GM12878 (cell line): ENCODE measurements around the gene AFF2. TPM values are rescaled to one million over a fixed set of nuclear protein-coding genes. Genes with fewer than 3 reads are reported as not detected.

Experiments
- ATAC-seq: fragments of 200-7000 bp; cut with Tn5 transposase; 3 replicates; pipeline ENCODE4 v1.9.1; 2020; ENCODE audit warnings: mild to moderate bottlenecking, moderate library complexity
- BruUV-seq: library from RNA; stranded (reverse); fragments of 400-500 nt; replicated peaks from 2 replicates; lab custom pipeline; 2021; lab: Mats Ljungman, UMichigan
- CTCF ChIA-PET: fragments of 300-600 bp; sonication (Branson Sonifier 250); formaldehyde crosslinking; extraction: SDS; loops from one replicate; lab custom pipeline; 2021; ENCODE audit warnings: inconsistent platforms; lab: Yijun Ruan, JAX
- POLR2A ChIA-PET: fragments of 350-600 bp; formaldehyde crosslinking; extraction: SDS; loops from one replicate; lab custom pipeline; 2021; ENCODE audit warnings: inconsistent platforms; lab: Charles Lee
- RAD21 ChIA-PET: fragments of 300-600 bp; sonication (Branson Sonifier 250); formaldehyde crosslinking; loops from one replicate; lab custom pipeline; 2023; ENCODE audit warnings: antibody characterized with exemption; ENCODE audit not compliant: unreplicated experiment; lab: Charles Lee
- SMC1A ChIA-PET: fragments of 300-600 bp; sonication (Branson Sonifier 250); formaldehyde crosslinking; loops from one replicate; lab custom pipeline; 2023; ENCODE audit not compliant: unreplicated experiment, uncharacterized antibody; lab: Charles Lee
- DNase-seq: peaks from one replicate; pipeline ENCODE4 v3.0.0-alpha.2; 2011; ENCODE audit warnings: low read depth, low spot score
- FAIRE-seq: peaks from 3 replicates; lab custom pipeline; 2011; peaks lifted over from hg19 to GRCh38; lab: Jason Lieb, UNC
- H2AFZ ChIP-seq: 2 replicates; pipeline ENCODE4 v1.6.0; 2011; ENCODE audit warnings: low read depth, low read length, control low read depth; ENCODE audit not compliant: control insufficient read depth
- H3K27ac ChIP-seq: 2 replicates; pipeline ENCODE4 v1.5.1; 2011; ENCODE audit warnings: control low read depth; ENCODE audit not compliant: control insufficient read depth, insufficient read depth
- H3K27me3 ChIP-seq, 2 experiments: replicated peaks in 1 of 2; 2 replicates each; pipeline versions ENCODE4 v1.6.0 to v1.6.1; 2011; ENCODE audit warnings: low read length in 1 of 2; ENCODE audit not compliant: control insufficient read depth in 2 of 2, insufficient read depth in 2 of 2
- H3K36me3 ChIP-seq, 2 experiments: 2 replicates each; pipeline ENCODE4 v1.5.1; 2011; ENCODE audit warnings: low read length in 1 of 2; ENCODE audit not compliant: control insufficient read depth in 2 of 2, insufficient read depth in 2 of 2
- H3K4me1 ChIP-seq: 2 replicates; pipeline ENCODE4 v1.6.1; 2011; ENCODE audit warnings: mild to moderate bottlenecking, low read length, moderate library complexity, mixed read lengths; ENCODE audit not compliant: control insufficient read depth, insufficient read depth
- H3K4me2 ChIP-seq: 2 replicates; pipeline ENCODE4 v1.6.0; 2011; ENCODE audit warnings: control low read depth; ENCODE audit not compliant: control insufficient read depth, insufficient read depth
- H3K4me3 ChIP-seq: fragments of 200-600 bp; sonication (generic); 2 replicates; pipeline ENCODE4 v1.5.1; 2016
- H3K79me2 ChIP-seq: 2 replicates; pipeline ENCODE4 v1.6.0; 2011; ENCODE audit warnings: low read length; ENCODE audit not compliant: control insufficient read depth, insufficient read depth
- H3K9ac ChIP-seq: 2 replicates; pipeline ENCODE4 v1.8.0; 2011; ENCODE audit warnings: low read length, control low read depth, mixed read lengths; ENCODE audit not compliant: control insufficient read depth, insufficient read depth
- H3K9me3 ChIP-seq: replicated peaks from 3 replicates; pipeline ENCODE4 v1.5.1; 2011; ENCODE audit warnings: mild to moderate bottlenecking, low read length; ENCODE audit not compliant: control insufficient read depth, insufficient read depth
- H4K20me1 ChIP-seq: 2 replicates; pipeline ENCODE4 v1.6.0; 2011; ENCODE audit not compliant: control insufficient read depth, insufficient read depth
- BACH1 ChIP-seq: fragments of 450-650 bp; IDR thresholded peaks from 2 replicates; pipeline ENCODE4 v1.6.1; 2017; ENCODE audit warnings: mild to moderate bottlenecking, borderline replicate concordance
- CHD4 ChIP-seq: fragments of 200-600 bp; sonication (generic); IDR thresholded peaks from 2 replicates; pipeline ENCODE4 v1.6.1; 2016; ENCODE audit warnings: mild to moderate bottlenecking
- HDAC2 ChIP-seq: fragments of 200-600 bp; sonication (generic); IDR thresholded peaks from 2 replicates; pipeline ENCODE4 v1.6.1; 2017
- JUND ChIP-seq: IDR thresholded peaks from 2 replicates; pipeline ENCODE4 v1.6.1; 2012; ENCODE audit warnings: low read depth, mild to moderate bottlenecking, low read length, improper control_type of control experiment, moderate library complexity
- MEF2A ChIP-seq: IDR thresholded peaks from 2 replicates; pipeline ENCODE4 v1.6.1; 2011; ENCODE audit warnings: low read depth, mild to moderate bottlenecking, low read length, moderate library complexity; ENCODE audit not compliant: insufficient read depth
- NRF1 ChIP-seq: conservative IDR thresholded peaks from 2 replicates; pipeline ENCODE4 v1.6.1; 2011; ENCODE audit warnings: mild to moderate bottlenecking, low read depth, low read length, improper control_type of control experiment
- PAX5 ChIP-seq: IDR thresholded peaks from 2 replicates; pipeline ENCODE4 v1.6.1; 2011; ENCODE audit warnings: low read depth, low read length, borderline replicate concordance
- RAD51 ChIP-seq: fragments of 450-650 bp; IDR thresholded peaks from 2 replicates; pipeline ENCODE4 v1.6.1; 2016; ENCODE audit warnings: moderate library complexity, mild to moderate bottlenecking, inconsistent platforms
- RBBP5 ChIP-seq: fragments of 200-600 bp; sonication (generic); conservative IDR thresholded peaks from 2 replicates; pipeline ENCODE4 v1.6.1; 2016
- SIN3A ChIP-seq: IDR thresholded peaks from 2 replicates; pipeline ENCODE4 v1.6.1; 2012; ENCODE audit warnings: low read depth, low read length, improper control_type of control experiment
- TCF12 ChIP-seq: IDR thresholded peaks from 2 replicates; pipeline ENCODE4 v1.6.1; 2011; ENCODE audit warnings: low read depth, mild to moderate bottlenecking, low read length
- ZZZ3 ChIP-seq: IDR thresholded peaks from 2 replicates; pipeline ENCODE4 v1.6.1; 2011; ENCODE audit warnings: low read depth; ENCODE audit not compliant: control insufficient read depth, insufficient read length
- WGBS: methylation state at CpG from one replicate; pipeline ENCODE4 v1.1.6; 2016; ENCODE audit warnings: low lambda C conversion rate; ENCODE audit not compliant: insufficient replicate concordance, insufficient coverage; ENCODE audit errors: missing lambda C conversion rate; 5-methylcytosine and 5-hydroxymethylcytosine counted together
- in situ Hi-C: fragments of 300-500 bp; cut with MboI; formaldehyde crosslinking; loops from 9 replicates; pipeline ENCODE4 v1.14.3; 2018; ENCODE audit warnings: mixed read lengths
- intact Hi-C: fragments of 100-400 bp; cut with micrococcal nuclease; formaldehyde crosslinking; loops from one replicate; pipeline ENCODE4 v1.14.2; 2022; ENCODE audit not compliant: unreplicated experiment
- polyA plus RNA-seq, 11 experiments: library from polyadenylated mRNA; depleted of rRNA in 4 of 11; unstranded in 6 of 11; stranded (reverse) in 5 of 11; fragments of >200 nt; fragmentation: Nextera tagmentation in 4 of 11; fragmentation: Illumina TruSeq in 1 of 11; extraction: Ambion mirVana in 4 of 11; extraction: Trizol in 1 of 11; gene quantifications; 1 replicate in 1 of 11; 2 replicates in 10 of 11; pipeline versions ENCODE4 v1.2.1 to v1.2.3, GENCODE V29; 2011 to 2016; ENCODE audit warnings: inconsistent platforms in 2 of 11, missing spikeins in 2 of 11, low read depth in 1 of 11
- total RNA-seq, 4 experiments: library from RNA; depleted of rRNA in 3 of 4; stranded (reverse); fragments of >200 nt in 3 of 4; fragmentation: Illumina TruSeq in 1 of 4; extraction: Trizol in 1 of 4; gene quantifications; 2 replicates each; pipeline versions ENCODE4 v1.2.1 to v1.2.3, GENCODE V29; 2013 to 2021
- TF ChIP-seq, protein P1 (sequence below): IDR thresholded peaks from 2 replicates; pipeline ENCODE4 v1.6.1; 2012; ENCODE audit warnings: low read depth, low read length, improper control_type of control experiment
- TF ChIP-seq, protein P2 (sequence below): fragments of 450-650 bp; IDR thresholded peaks from 2 replicates; pipeline ENCODE4 v1.6.1; 2016; ENCODE audit warnings: mild to moderate bottlenecking, moderate library complexity, borderline replicate concordance
- TF ChIP-seq, protein P3 (sequence below): fragments of 450-650 bp; IDR thresholded peaks from 2 replicates; pipeline ENCODE4 v1.6.1; 2014; ENCODE audit warnings: mild to moderate bottlenecking
- TF ChIP-seq, protein P4 (sequence below): fragments of 450-650 bp; IDR thresholded peaks from 2 replicates; pipeline ENCODE4 v1.6.1; 2017; ENCODE audit warnings: antibody characterized with exemption, mild to moderate bottlenecking, moderate library complexity

AFF2 gene
- total and polyA plus RNA-seq, 10 of the 15 experiments (the other 5 are each of a cell fraction or from before 2014, with no cell fraction given), result under 0.01 to 0.03 TPM; not detected in 8

DNA sequence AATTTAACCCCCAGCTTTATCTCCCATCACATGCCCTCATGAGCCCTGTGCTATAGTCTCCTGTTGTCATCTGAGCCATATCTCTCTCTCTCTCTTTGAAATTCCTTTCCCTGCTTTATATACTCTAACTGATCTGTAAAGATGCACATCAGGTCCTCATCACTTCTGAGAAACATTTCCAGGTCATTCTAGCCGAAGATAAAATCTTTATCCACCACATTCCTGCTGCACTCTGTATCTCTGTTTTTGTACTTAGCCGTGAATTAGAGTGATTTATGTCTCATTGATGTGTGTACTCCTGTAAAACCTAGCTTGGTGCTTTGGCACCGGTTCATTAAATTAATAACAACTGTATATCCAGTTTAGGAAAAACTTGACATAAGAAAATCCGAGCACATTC is 113.2 kb downstream of the AFF2 start:
- H4K20me1 ChIP-seq, result no peaks in the 10 kb centered on the region
- ChIA-PET POLR2A (no interaction called here), SMC1A (interaction anchor here (0.8 to 1.0 kb wide), 2 partner anchors 9 to 20 kb away, joined by 3 to 4 read pairs; no protein-coding TSS in a partner anchor), RAD21 (no interaction called here), CTCF (no interaction called here)
- no TSS peak for BruUV-seq
- FAIRE-seq (no peak), ATAC-seq (no peak), DNase-seq (no peak)
- H3K27me3 ChIP-seq, result no peaks in the 10 kb centered on the region
- in situ Hi-C loops, result no loop called here
- H3K36me3 ChIP-seq, result no peaks in the 10 kb centered on the region
- H3K4me3 ChIP-seq, result no peak overlapping the region
- no peaks in the 10 kb centered on the region for H3K9me3 ChIP-seq
- intact Hi-C loops, result loop anchor here (5.0 to 10.0 kb wide), 3 partner anchors 146 to 591 kb away; no protein-coding TSS in a partner anchor
- WGBS, result 26% methylated on average over 4 of the region's 4 CpGs
- no peaks in the 10 kb centered on the region for H3K79me2 ChIP-seq
- H3K9ac ChIP-seq, result no peak overlapping the region
- no peak for TF ChIP-seq MEF2A
- no peak for TF ChIP-seq SIN3A
- TF ChIP-seq, protein P1, sequence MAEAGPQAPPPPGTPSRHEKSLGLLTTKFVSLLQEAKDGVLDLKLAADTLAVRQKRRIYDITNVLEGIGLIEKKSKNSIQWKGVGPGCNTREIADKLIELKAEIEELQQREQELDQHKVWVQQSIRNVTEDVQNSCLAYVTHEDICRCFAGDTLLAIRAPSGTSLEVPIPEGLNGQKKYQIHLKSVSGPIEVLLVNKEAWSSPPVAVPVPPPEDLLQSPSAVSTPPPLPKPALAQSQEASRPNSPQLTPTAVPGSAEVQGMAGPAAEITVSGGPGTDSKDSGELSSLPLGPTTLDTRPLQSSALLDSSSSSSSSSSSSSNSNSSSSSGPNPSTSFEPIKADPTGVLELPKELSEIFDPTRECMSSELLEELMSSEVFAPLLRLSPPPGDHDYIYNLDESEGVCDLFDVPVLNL, result no peak
- TF ChIP-seq ZZZ3, result no peak
- TF ChIP-seq RAD51, result no peak
- no peak for TF ChIP-seq RBBP5
- TF ChIP-seq BACH1, result no peak
- TF ChIP-seq PAX5, result no peak
- TF ChIP-seq HDAC2, result no peak
- no peak for TF ChIP-seq JUND
- no peak for TF ChIP-seq TCF12
- TF ChIP-seq CHD4, result no peak
- no peak for TF ChIP-seq NRF1
- TF ChIP-seq, protein P2, sequence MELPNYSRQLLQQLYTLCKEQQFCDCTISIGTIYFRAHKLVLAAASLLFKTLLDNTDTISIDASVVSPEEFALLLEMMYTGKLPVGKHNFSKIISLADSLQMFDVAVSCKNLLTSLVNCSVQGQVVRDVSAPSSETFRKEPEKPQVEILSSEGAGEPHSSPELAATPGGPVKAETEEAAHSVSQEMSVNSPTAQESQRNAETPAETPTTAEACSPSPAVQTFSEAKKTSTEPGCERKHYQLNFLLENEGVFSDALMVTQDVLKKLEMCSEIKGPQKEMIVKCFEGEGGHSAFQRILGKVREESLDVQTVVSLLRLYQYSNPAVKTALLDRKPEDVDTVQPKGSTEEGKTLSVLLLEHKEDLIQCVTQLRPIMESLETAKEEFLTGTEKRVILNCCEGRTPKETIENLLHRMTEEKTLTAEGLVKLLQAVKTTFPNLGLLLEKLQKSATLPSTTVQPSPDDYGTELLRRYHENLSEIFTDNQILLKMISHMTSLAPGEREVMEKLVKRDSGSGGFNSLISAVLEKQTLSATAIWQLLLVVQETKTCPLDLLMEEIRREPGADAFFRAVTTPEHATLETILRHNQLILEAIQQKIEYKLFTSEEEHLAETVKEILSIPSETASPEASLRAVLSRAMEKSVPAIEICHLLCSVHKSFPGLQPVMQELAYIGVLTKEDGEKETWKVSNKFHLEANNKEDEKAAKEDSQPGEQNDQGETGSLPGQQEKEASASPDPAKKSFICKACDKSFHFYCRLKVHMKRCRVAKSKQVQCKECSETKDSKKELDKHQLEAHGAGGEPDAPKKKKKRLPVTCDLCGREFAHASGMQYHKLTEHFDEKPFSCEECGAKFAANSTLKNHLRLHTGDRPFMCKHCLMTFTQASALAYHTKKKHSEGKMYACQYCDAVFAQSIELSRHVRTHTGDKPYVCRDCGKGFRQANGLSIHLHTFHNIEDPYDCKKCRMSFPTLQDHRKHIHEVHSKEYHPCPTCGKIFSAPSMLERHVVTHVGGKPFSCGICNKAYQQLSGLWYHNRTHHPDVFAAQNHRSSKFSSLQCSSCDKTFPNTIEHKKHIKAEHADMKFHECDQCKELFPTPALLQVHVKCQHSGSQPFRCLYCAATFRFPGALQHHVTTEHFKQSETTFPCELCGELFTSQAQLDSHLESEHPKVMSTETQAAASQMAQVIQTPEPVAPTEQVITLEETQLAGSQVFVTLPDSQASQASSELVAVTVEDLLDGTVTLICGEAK, result no peak
- TF ChIP-seq, protein P3, sequence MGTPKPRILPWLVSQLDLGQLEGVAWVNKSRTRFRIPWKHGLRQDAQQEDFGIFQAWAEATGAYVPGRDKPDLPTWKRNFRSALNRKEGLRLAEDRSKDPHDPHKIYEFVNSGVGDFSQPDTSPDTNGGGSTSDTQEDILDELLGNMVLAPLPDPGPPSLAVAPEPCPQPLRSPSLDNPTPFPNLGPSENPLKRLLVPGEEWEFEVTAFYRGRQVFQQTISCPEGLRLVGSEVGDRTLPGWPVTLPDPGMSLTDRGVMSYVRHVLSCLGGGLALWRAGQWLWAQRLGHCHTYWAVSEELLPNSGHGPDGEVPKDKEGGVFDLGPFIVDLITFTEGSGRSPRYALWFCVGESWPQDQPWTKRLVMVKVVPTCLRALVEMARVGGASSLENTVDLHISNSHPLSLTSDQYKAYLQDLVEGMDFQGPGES, result no peak
- TF ChIP-seq, protein P4, sequence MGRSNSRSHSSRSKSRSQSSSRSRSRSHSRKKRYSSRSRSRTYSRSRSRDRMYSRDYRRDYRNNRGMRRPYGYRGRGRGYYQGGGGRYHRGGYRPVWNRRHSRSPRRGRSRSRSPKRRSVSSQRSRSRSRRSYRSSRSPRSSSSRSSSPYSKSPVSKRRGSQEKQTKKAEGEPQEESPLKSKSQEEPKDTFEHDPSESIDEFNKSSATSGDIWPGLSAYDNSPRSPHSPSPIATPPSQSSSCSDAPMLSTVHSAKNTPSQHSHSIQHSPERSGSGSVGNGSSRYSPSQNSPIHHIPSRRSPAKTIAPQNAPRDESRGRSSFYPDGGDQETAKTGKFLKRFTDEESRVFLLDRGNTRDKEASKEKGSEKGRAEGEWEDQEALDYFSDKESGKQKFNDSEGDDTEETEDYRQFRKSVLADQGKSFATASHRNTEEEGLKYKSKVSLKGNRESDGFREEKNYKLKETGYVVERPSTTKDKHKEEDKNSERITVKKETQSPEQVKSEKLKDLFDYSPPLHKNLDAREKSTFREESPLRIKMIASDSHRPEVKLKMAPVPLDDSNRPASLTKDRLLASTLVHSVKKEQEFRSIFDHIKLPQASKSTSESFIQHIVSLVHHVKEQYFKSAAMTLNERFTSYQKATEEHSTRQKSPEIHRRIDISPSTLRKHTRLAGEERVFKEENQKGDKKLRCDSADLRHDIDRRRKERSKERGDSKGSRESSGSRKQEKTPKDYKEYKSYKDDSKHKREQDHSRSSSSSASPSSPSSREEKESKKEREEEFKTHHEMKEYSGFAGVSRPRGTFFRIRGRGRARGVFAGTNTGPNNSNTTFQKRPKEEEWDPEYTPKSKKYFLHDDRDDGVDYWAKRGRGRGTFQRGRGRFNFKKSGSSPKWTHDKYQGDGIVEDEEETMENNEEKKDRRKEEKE, result no peak
- no peak overlapping the region for H3K27ac ChIP-seq
- H2AFZ ChIP-seq, result no peak overlapping the region
- H3K4me2 ChIP-seq, result no peak overlapping the region
- peaks cover 13% of the 10 kb centered on the region for H3K4me1 ChIP-seq
